Right renal cortex interstitium (tissue), 3 donors: ENCODE measurements around the gene MYRIP. TPM values are rescaled to one million over a fixed set of nuclear protein-coding genes. Genes with fewer than 3 reads are reported as not detected.
"Not testable (repeated sequence)": the region's sequence is repeated elsewhere in the genome, so short reads cannot be mapped to it uniquely, and the experiment has no call there.

ENCODE experiments used
- DNase-seq, 3 donors: peaks; one replicate each; pipeline ENCODE4 v3.0.0-alpha.2; 2013; ENCODE audit warnings: low read depth in 3 of 3, low spot score in 2 of 3
- polyA plus RNA-seq, 3 donors: library from polyadenylated mRNA; unstranded; fragments of 120-200 nt; gene quantifications; one replicate each; pipeline ENCODE4 v1.2.1, GENCODE V29; 2013; ENCODE audit not compliant: insufficient read length in 3 of 3

MYRIP gene
- polyA plus RNA-seq, 3 donors = 1.7 to 2.5 (median 2.1) TPM

- no peak for DNase-seq
Measured at GRCh38 chr3:39805650-39806049, 3.8 kb upstream of the MYRIP start.

GRCh38 chr3:39806820-39807219, 2.6 kb upstream of the MYRIP start:
- no peak for DNase-seq

- peak in 2 of 3 donors; percentile 23 to 47 for DNase-seq
Measured at GRCh38 chr3:39808467-39809180, 785 bp upstream of the MYRIP start.

GRCh38 chr3:39809995-39810595, 686 bp downstream of the MYRIP start:
- peak in 1 of 3 donors; percentile 13 for DNase-seq

GRCh38 chr3:39810647-39811161, 1.3 kb downstream of the MYRIP start:
- DNase-seq = no peak

- no peak for DNase-seq
Measured at GRCh38 chr3:39811561-39811960, 2.2 kb downstream of the MYRIP start.

GRCh38 chr3:39812537-39812936, 3.1 kb downstream of the MYRIP start:
- DNase-seq = no peak

- no peak for DNase-seq
Measured at GRCh38 chr3:39814007-39814406, 4.6 kb downstream of the MYRIP start.

GRCh38 chr3:39819899-39820298, 10.5 kb downstream of the MYRIP start:
- no peak for DNase-seq

- DNase-seq = not testable (repeated sequence)
Measured at GRCh38 chr3:39833764-39834163, 24.4 kb downstream of the MYRIP start.

- DNase-seq = no peak
Measured at GRCh38 chr3:39839484-39839883, 30.1 kb downstream of the MYRIP start.

- DNase-seq = no peak
Measured at GRCh38 chr3:39843440-39843839, 34.0 kb downstream of the MYRIP start.

GRCh38 chr3:39848365-39848764, 39.0 kb downstream of the MYRIP start:
- DNase-seq = no peak

GRCh38 chr3:39849992-39850715, 40.7 kb downstream of the MYRIP start:
- no peak for DNase-seq

- no peak for DNase-seq
Measured at GRCh38 chr3:39850716-39851032, 41.3 kb downstream of the MYRIP start.

GRCh38 chr3:39855517-39855916, 46.1 kb downstream of the MYRIP start:
- DNase-seq = no peak

GRCh38 chr3:39869890-39870289, 60.5 kb downstream of the MYRIP start:
- no peak for DNase-seq

GRCh38 chr3:39870706-39871105, 61.3 kb downstream of the MYRIP start:
- DNase-seq = no peak

- DNase-seq = peak in 1 of 3 donors; percentile 3
Measured at GRCh38 chr3:39879581-39879980, 70.2 kb downstream of the MYRIP start.

GRCh38 chr3:39882111-39882510, 72.7 kb downstream of the MYRIP start:
- DNase-seq = no peak

GRCh38 chr3:39892068-39892467, 82.7 kb downstream of the MYRIP start:
- no peak for DNase-seq

- no peak for DNase-seq
Measured at GRCh38 chr3:39896184-39896583, 86.8 kb downstream of the MYRIP start.
